Measurements from ENCODE around the gene TRAPPC6A.

Gene TRAPPC6A

DNA sequence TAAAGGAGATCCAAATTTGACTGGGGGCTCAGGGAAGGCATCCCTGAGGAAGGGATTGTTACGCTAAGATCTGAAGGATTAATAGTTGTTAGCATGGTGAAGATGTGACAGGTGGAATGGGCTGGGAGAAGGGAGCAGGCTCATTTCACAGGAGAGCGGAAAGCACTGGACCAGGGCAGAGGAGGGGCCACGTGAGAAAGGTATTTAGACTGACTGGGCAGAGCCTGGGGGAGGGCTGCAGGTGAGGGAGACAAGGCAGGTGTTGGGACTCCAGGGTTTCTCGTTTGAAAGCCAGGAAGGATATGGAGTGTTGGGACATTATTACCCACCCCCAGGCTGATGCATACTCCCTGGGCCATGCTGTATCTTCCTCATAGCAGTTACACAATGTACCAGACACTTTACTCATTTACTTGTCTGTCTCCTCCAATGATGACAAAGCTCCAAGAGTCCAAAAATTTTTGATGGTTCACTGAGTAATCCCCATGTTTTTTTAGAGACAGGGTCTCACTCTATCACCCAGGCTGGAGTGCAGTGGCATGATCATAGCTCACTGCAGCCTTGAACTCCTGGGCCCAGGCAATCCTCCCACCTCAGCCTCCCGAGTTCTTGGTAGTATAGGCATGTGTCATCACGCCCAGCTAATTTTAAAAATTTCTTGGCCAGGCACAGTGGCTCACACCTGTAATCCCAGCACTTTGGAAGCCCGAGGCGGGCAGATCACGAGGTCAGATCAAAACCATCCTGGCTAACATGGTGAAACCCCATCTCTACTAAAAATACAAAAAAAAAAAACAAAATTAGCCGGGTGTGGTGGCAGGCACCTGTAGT lies 2.3 kb downstream of the TRAPPC6A start:
- no peaks in the 10 kb centered on the region for H3K9me3 Mint-ChIP-seq
- H3K36me3 Mint-ChIP-seq (ENCODE audit: low read depth), result peaks cover 1% of the 10 kb centered on the region
- H3K4me1 Mint-ChIP-seq (ENCODE audit: low read depth), result peaks cover 38% of the 10 kb centered on the region
- H3K27ac Mint-ChIP-seq, result peak overlapping the region; percentile 1
- peak overlapping the region; percentile 24 for H3K4me3 Mint-ChIP-seq
- no peaks in the 10 kb centered on the region for H3K27me3 Mint-ChIP-seq (ENCODE audit: low read depth)

DNA sequence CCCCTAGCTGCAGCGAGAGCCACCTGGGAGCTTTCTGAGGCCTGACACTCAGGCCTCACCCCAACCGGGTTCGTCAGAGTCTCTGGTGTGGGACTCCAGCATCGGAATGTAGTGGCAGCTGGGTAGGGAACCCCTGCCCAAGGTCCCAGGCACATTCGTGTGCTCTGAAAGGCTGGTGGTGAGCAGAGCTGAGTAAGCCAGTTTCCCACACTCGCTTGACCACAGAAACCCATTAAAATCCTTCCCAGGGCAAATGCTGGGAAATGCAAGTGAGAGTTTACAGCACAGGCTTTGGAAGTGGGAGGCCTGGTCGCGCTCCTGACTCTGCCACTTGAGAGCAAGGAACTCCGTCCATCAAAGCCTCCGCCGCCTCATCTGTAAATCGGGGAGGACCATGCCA lies 4.2 kb downstream of the TRAPPC6A start:
- H3K4me1 Mint-ChIP-seq (ENCODE audit: low read depth), result peaks cover 35% of the 10 kb centered on the region
- H3K9me3 Mint-ChIP-seq, result no peaks in the 10 kb centered on the region
- H3K27ac Mint-ChIP-seq, result peak overlapping the region; percentile 59
- H3K36me3 Mint-ChIP-seq (ENCODE audit: low read depth), result peaks cover 1% of the 10 kb centered on the region
- H3K4me3 Mint-ChIP-seq, result no peak overlapping the region
- no peaks in the 10 kb centered on the region for H3K27me3 Mint-ChIP-seq (ENCODE audit: low read depth)

DNA sequence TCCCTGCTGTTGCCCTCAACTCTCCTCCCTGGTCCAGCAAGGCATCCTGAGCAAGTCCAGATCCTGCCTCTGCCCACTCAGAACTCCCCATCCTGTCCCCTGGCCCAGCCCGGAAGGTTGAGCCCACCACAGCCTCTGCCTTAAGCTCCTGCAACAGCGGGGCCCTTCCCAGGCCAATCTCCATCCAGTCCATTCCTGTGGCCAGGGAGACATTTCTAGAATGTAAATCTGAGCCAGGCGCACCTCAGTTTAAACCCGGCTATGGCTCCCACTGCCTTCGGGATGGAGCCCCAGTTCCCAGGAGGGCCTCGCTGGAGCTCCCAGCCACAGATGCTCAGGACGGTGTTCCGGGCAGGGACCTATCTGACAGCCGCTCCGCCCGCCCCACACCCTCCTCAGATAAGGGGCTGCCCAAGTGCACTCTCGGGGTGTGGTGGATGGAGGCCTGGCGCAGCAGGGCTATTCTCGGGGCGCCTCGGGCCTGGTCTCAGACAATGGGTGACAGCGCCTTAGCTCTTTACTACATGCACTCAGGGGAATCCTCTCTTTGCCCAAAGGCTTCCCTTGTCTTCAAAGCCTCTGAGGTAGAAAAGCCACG lies 5.3 kb downstream of the TRAPPC6A start:
- Mint-ChIP-seq H3K4me1 (ENCODE audit: low read depth) (peaks cover 33% of the 10 kb centered on the region), H3K27me3 (ENCODE audit: low read depth) (no peaks in the 10 kb centered on the region), H3K36me3 (ENCODE audit: low read depth) (no peaks in the 10 kb centered on the region), H3K27ac (no peak overlapping the region), H3K9me3 (no peaks in the 10 kb centered on the region), H3K4me3 (no peak overlapping the region)

DNA sequence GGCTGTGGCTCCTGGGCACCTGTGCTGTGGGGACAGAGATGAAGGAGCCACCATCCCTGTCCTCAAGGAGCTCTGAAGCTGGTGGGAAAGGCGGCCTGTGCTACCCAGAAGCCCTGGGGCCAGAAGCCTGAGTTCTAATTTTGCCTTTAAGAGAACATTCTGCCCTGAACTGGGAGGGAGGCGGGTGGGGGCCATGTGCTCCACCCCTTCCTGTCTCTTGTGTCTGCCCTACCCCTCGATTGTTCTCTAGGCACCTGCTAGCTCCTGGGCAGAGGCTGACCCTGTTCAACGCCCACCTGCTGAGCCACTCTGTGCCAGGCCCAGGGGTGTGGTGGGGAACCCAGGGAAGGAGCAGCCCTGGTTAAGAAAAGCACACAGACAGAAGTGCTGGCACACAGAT lies 5.9 kb downstream of the TRAPPC6A start:
- Mint-ChIP-seq H3K27ac (peak overlapping the region; percentile 36), H3K9me3 (no peaks in the 10 kb centered on the region), H3K4me1 (ENCODE audit: low read depth) (peaks cover 31% of the 10 kb centered on the region), H3K36me3 (ENCODE audit: low read depth) (no peaks in the 10 kb centered on the region), H3K27me3 (ENCODE audit: low read depth) (no peaks in the 10 kb centered on the region), H3K4me3 (peak overlapping the region; percentile 17)

GRCh38 chr19:45171211-45171623 lies 6.8 kb downstream of the TRAPPC6A start:
- Mint-ChIP-seq H3K36me3 (ENCODE audit: low read depth) (no peaks in the 10 kb centered on the region), H3K9me3 (no peaks in the 10 kb centered on the region), H3K27me3 (ENCODE audit: low read depth) (no peaks in the 10 kb centered on the region), H3K27ac (peak overlapping the region; percentile 95), H3K4me3 (peak overlapping the region; percentile 80), H3K4me1 (ENCODE audit: low read depth) (peaks cover 32% of the 10 kb centered on the region)

DNA sequence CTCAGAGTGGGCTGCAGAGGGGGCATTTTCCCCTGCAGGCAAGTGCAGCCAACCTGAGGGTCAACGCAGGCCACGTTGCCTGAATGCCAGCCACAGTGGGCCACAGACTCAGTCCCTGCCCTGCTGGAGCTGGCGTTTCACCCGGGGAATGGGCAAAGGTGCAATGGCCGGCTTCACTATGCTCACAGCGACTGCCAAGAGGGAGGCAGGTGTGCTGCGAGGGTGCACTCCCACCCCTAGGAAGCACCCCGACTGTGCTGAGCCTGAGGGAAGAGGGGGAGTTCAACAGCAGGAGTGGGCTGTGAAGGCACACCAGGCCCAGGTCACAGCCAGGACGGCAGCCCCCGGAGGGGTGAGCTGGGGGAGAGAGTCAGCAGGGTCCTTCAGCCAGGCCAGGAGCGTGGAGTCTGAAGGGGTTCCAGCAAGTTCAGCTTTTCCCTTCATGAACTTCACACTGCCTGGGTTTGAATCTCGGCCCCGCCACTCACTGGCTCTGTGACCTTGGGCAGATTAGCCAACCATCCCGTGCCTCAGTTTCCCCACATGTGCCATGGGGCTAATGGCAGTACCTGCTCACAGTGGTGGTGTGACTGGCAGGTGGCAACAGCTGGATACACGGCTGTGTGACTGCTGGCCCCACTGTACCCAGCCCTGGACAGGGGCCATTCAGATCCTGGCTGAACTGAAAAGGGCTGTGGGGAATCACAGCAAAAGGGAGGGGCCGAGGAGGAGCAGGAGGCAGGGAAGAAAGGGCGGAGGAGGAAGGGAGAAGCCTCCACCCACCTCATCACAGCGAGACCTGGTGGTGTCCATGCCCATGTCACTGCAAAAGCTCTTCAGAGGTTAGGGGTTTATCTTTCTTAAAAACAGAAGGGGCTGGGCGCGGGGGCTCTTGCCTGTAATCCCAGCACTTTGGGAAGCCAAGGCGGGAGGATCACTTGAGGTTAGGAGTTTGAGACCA lies 7.6 kb downstream of the TRAPPC6A start:
- Mint-ChIP-seq H3K36me3 (ENCODE audit: low read depth) (no peaks in the 10 kb centered on the region), H3K27me3 (ENCODE audit: low read depth) (no peaks in the 10 kb centered on the region)

DNA sequence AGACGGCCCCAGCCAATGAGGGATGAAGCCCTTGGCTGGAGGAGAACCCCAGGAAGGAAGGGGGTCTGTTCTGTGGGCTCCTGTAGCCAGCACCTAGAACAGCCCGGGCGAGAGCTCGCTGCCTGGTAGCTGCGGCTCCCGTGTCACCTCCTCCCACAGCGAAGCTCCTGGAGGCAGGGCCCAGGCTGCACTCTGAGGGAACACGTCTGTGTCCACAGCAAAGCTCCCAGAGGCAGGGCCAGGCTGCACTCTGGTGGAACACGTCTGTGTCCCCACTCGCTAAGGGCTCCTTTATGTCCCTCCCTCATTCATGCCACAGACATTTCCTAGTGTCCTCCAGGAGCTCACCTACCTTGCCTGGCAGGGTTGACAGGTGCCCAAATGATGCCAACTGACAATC lies 8.4 kb downstream of the TRAPPC6A start:
- Mint-ChIP-seq H3K27ac (no peak overlapping the region), H3K4me1 (ENCODE audit: low read depth) (peaks cover 32% of the 10 kb centered on the region), H3K4me3 (no peak overlapping the region), H3K36me3 (ENCODE audit: low read depth) (no peaks in the 10 kb centered on the region), H3K9me3 (no peaks in the 10 kb centered on the region), H3K27me3 (ENCODE audit: low read depth) (no peaks in the 10 kb centered on the region)

More for the DNA sequence above, 7.6 kb downstream of the TRAPPC6A start:
- Mint-ChIP-seq H3K4me1 (ENCODE audit: low read depth) (peaks cover 33% of the 10 kb centered on the region), H3K4me3 (no peak overlapping the region), H3K27ac (peak overlapping the region; percentile 95), H3K9me3 (no peaks in the 10 kb centered on the region)

- Mint-ChIP-seq H3K36me3 (ENCODE audit: low read depth) (no peaks in the 10 kb centered on the region), H3K9me3 (no peaks in the 10 kb centered on the region), H3K27me3 (ENCODE audit: low read depth) (no peaks in the 10 kb centered on the region), H3K4me3 (no peak overlapping the region), H3K4me1 (ENCODE audit: low read depth) (peaks cover 35% of the 10 kb centered on the region), H3K27ac (peak overlapping the region; percentile 15)
These were observed 9.2 kb downstream of the TRAPPC6A start for GRCh38 chr19:45168767-45169351.

DNA sequence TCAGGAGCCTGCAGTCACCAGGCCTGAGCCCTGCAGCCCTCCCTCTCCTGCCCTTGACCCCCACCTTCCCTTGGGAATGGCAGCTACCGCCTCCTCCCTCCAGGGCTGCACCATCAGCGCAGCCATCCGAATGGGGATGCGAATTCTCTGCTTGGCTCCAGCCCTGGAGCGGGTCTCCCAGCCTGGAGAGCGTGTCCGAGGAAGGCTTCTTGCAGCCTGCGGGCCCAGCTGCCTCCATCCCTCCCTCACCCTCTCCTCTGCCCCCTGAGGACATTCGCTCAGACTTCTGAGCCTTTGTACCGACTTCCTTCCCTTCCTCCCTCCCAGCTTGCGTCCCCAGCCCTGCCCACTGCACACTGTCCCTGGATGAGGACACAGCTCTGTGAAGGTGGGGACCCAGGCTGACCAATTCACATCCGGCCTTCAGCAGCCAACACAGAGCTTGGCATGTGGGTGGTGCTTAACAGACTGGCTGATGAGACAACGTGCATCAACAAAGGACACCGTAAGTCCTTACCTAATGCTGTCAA lies 11.2 kb downstream of the TRAPPC6A start:
- no peaks in the 10 kb centered on the region for H3K27me3 Mint-ChIP-seq (ENCODE audit: low read depth)
- H3K36me3 Mint-ChIP-seq (ENCODE audit: low read depth), result no peaks in the 10 kb centered on the region
- no peak overlapping the region for H3K4me3 Mint-ChIP-seq
- no peak overlapping the region for H3K27ac Mint-ChIP-seq
- H3K4me1 Mint-ChIP-seq (ENCODE audit: low read depth), result peaks cover 27% of the 10 kb centered on the region
- no peaks in the 10 kb centered on the region for H3K9me3 Mint-ChIP-seq

- Mint-ChIP-seq H3K27me3 (ENCODE audit: low read depth) (peaks cover 7% of the 10 kb centered on the region), H3K4me3 (no peak overlapping the region), H3K36me3 (ENCODE audit: low read depth) (no peaks in the 10 kb centered on the region), H3K27ac (no peak overlapping the region), H3K9me3 (no peaks in the 10 kb centered on the region), H3K4me1 (ENCODE audit: low read depth) (peaks cover 15% of the 10 kb centered on the region)
These were observed 13.3 kb downstream of the TRAPPC6A start for GRCh38 chr19:45164577-45165335.

- Mint-ChIP-seq H3K27me3 (ENCODE audit: low read depth) (peaks cover 7% of the 10 kb centered on the region), H3K4me1 (ENCODE audit: low read depth) (peaks cover 14% of the 10 kb centered on the region), H3K9me3 (no peaks in the 10 kb centered on the region), H3K4me3 (no peak overlapping the region), H3K36me3 (ENCODE audit: low read depth) (no peaks in the 10 kb centered on the region), H3K27ac (no peak overlapping the region)
These were observed 14.1 kb downstream of the TRAPPC6A start for GRCh38 chr19:45163751-45164460.

- Mint-ChIP-seq H3K9me3 (no peaks in the 10 kb centered on the region), H3K36me3 (ENCODE audit: low read depth) (no peaks in the 10 kb centered on the region), H3K27me3 (ENCODE audit: low read depth) (peaks cover 11% of the 10 kb centered on the region), H3K4me3 (no peak overlapping the region), H3K4me1 (ENCODE audit: low read depth) (peaks cover 13% of the 10 kb centered on the region), H3K27ac (no peak overlapping the region)
These were observed 14.9 kb downstream of the TRAPPC6A start for GRCh38 chr19:45163156-45163555.

GRCh38 chr19:45162608-45163143 lies 15.4 kb downstream of the TRAPPC6A start:
- Mint-ChIP-seq H3K4me1 (ENCODE audit: low read depth) (peaks cover 13% of the 10 kb centered on the region), H3K36me3 (ENCODE audit: low read depth) (no peaks in the 10 kb centered on the region), H3K9me3 (no peaks in the 10 kb centered on the region), H3K4me3 (no peak overlapping the region), H3K27me3 (ENCODE audit: low read depth) (peaks cover 16% of the 10 kb centered on the region), H3K27ac (no peak overlapping the region)

All from T-helper 1 cell treated with Interleukin-12 subunit alpha and Interleukin-12 subunit beta and Interleukin-4 antibody, amounts not matched to agents 30 μg/mL and 1 μg/mL, for 36 hours (primary cell).